HepG2 (cell line): ENCODE data around the gene DBN1. TPM values are rescaled to one million over a fixed set of nuclear protein-coding genes. Genes with fewer than 3 reads are reported as not detected.

Source experiments
- ASH2L ChIP-seq: fragments of 300-600, 200-600 bp; sonication (generic); IDR thresholded peaks from 2 replicates; pipeline ENCODE4 v1.7.0; 2017; ENCODE audit warnings: low read depth, mild to moderate bottlenecking, moderate library complexity, mixed read lengths, low read length; ENCODE audit not compliant: insufficient read length
- BHLHE40 ChIP-seq: IDR thresholded peaks from 2 replicates; pipeline ENCODE4 v1.6.1; 2011; ENCODE audit warnings: low read length, improper control_type of control experiment
- CBFB ChIP-seq: sonication (generic); formaldehyde crosslinking; IDR thresholded peaks from 2 replicates; pipeline ENCODE4 v1.4.0; 2020; ENCODE audit warnings: missing genetic modification reagents
- GATA4 ChIP-seq: sonication (generic); IDR thresholded peaks from 2 replicates; pipeline ENCODE4 v1.6.1; 2016; ENCODE audit warnings: antibody characterized with exemption, low read depth, borderline replicate concordance
- GATAD2A ChIP-seq: IDR thresholded peaks from 2 replicates; pipeline ENCODE4 v1.6.1; 2016
- GPN1 ChIP-seq: sonication (generic); formaldehyde crosslinking; IDR thresholded peaks from 2 replicates; pipeline ENCODE4 v1.5.1; 2020; ENCODE audit warnings: missing genetic modification reagents, borderline replicate concordance
- HIC2 ChIP-seq: sonication (generic); formaldehyde crosslinking; IDR thresholded peaks from 2 replicates; pipeline ENCODE4 v1.9.0; 2022; ENCODE audit warnings: low read depth, missing genetic modification reagents
- LBX2 ChIP-seq: sonication (generic); formaldehyde crosslinking; IDR thresholded peaks from 2 replicates; pipeline ENCODE4 v1.5.0; 2020; ENCODE audit warnings: missing genetic modification reagents, mild to moderate bottlenecking, borderline replicate concordance
- MED1 ChIP-seq: sonication (generic); formaldehyde crosslinking; IDR thresholded peaks from 2 replicates; pipeline ENCODE4 v1.4.0; 2020; ENCODE audit warnings: missing genetic modification reagents
- MIER3 ChIP-seq: IDR thresholded peaks from 2 replicates; pipeline ENCODE4 v1.6.1; 2016; ENCODE audit warnings: missing compliant biosample characterization, borderline replicate concordance
- NR2F6 ChIP-seq, 2 experiments: IDR thresholded peaks; 2 replicates each; pipeline ENCODE4 v1.6.1; 2016; ENCODE audit warnings: antibody characterized with exemption in 1 of 2, mild to moderate bottlenecking in 1 of 2
- RBM39 ChIP-seq: fragments of 200-400 bp; formaldehyde crosslinking; IDR thresholded peaks from one replicate; pipeline ENCODE4 v1.6.1; 2018; ENCODE audit warnings: antibody characterized with exemption, mild to moderate bottlenecking, low read depth, low read length; ENCODE audit not compliant: poor library complexity, severe bottlenecking
- RNF219 ChIP-seq: sonication (generic); formaldehyde crosslinking; IDR thresholded peaks from 2 replicates; pipeline ENCODE4 v1.5.0; 2020; ENCODE audit warnings: mild to moderate bottlenecking, missing genetic modification reagents
- YEATS2 ChIP-seq: sonication (generic); formaldehyde crosslinking; IDR thresholded peaks from 2 replicates; pipeline ENCODE4 v1.4.0; 2020; ENCODE audit warnings: missing genetic modification reagents, borderline replicate concordance
- ZBTB25 ChIP-seq: IDR thresholded peaks from 2 replicates; pipeline ENCODE4 v1.6.1; 2018; ENCODE audit warnings: missing genetic modification reagents
- ZNF101 ChIP-seq: sonication (generic); formaldehyde crosslinking; IDR thresholded peaks from 2 replicates; pipeline ENCODE4 v1.4.0; 2020; ENCODE audit warnings: mild to moderate bottlenecking, low read depth, missing genetic modification reagents, borderline replicate concordance
- ZNF207 ChIP-seq: fragments of 450-650 bp; IDR thresholded peaks from 2 replicates; pipeline ENCODE4 v1.6.1; 2016; ENCODE audit warnings: antibody characterized with exemption, borderline replicate concordance
- ZNF569 ChIP-seq: sonication (generic); formaldehyde crosslinking; IDR thresholded peaks from 2 replicates; pipeline ENCODE4 v1.5.0; 2020; ENCODE audit warnings: mild to moderate bottlenecking, missing genetic modification reagents, moderate library complexity, borderline replicate concordance
- ZNF678 ChIP-seq: sonication (generic); formaldehyde crosslinking; IDR thresholded peaks from 2 replicates; pipeline ENCODE4 v1.4.0; 2020; ENCODE audit warnings: mild to moderate bottlenecking, missing genetic modification reagents
- ZNF772 ChIP-seq: sonication (generic); formaldehyde crosslinking; IDR thresholded peaks from 2 replicates; pipeline ENCODE4 v1.5.0; 2020; ENCODE audit warnings: mild to moderate bottlenecking, missing genetic modification reagents
- ZNF883 ChIP-seq: sonication (generic); formaldehyde crosslinking; IDR thresholded peaks from 2 replicates; pipeline ENCODE4 v1.5.1; 2020; ENCODE audit warnings: mild to moderate bottlenecking, missing genetic modification reagents; ENCODE audit errors: not compliant biosample characterization
- polyA plus RNA-seq, 8 experiments: library from polyadenylated mRNA; depleted of rRNA in 3 of 8; stranded (reverse) in 7 of 8; unstranded in 1 of 8; fragments of >200 nt; fragmentation: Illumina TruSeq in 4 of 8; extraction: Trizol in 4 of 8; gene quantifications; 2 replicates each; pipeline versions ENCODE4 v1.2.1 to v1.2.3, GENCODE V29; 2011 to 2016; ENCODE audit warnings: low read depth in 4 of 8, missing spikeins in 1 of 8, mixed read lengths in 1 of 8; ENCODE audit not compliant: insufficient read depth in 1 of 8
- total RNA-seq, 5 experiments: library from RNA; depleted of rRNA; stranded (reverse); fragments of >200 nt; fragmentation: Illumina TruSeq; extraction: Trizol; gene quantifications; 2 replicates each; pipeline ENCODE4 v1.2.3, GENCODE V29; 2016; ENCODE audit warnings: low read depth in 1 of 5
- TF ChIP-seq, protein P1 (sequence below): sonication (generic); formaldehyde crosslinking; IDR thresholded peaks from 2 replicates; pipeline ENCODE4 v1.4.0; 2020; ENCODE audit warnings: missing genetic modification reagents

DBN1 gene
- total and polyA plus RNA-seq, 2 of the 13 experiments (the other 11 are each of a cell fraction or from before 2014, with no cell fraction given) = 27.0 to 37.3 TPM

DNA sequence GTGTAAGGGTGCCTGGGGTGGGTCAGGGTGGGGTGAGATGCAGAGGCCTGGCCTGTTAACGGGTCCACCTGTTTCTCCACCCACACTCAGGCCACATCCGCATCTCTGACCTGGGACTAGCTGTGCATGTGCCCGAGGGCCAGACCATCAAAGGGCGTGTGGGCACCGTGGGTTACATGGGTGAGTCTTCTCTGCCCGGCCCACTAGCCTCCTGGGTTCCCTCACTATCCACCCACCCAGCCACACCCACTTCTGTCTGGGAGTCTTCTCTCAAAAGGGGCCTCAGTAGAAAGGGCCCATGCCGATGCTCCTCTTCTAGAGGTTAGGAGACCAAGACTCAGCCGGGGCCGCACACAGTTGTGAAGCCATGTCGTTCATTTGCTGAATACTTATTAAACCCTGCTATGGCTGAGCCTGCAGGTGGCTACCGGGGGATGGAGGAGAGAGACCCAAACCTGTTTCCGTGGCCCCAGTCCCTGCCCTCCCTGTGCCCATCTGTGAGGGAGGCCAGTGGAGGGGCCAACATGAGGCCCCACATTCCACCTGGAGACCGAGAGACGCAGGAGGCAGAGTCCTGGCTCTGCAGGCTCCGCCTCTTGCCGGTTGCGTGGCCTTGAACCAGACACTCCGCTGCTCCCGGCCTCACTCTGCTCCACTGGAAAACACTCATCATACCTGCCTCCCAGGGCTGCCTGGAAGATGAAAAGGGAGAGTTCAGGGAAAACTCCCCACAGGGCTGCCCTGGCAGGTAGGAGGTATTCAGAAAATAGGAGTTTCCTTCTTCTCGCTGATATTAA, 38.3 kb downstream of the DBN1 start (continued):
- TF ChIP-seq HIC2 = peak; percentile 47; the same call in 1 of the 2 replicates
- no peak for TF ChIP-seq RBM39
- peak; percentile 40 for TF ChIP-seq MED1 (CRISPR knock-in tag)
- TF ChIP-seq GPN1 (CRISPR knock-in tag) = no peak
- TF ChIP-seq ASH2L = no peak
- TF ChIP-seq GATA4 = 0 out of 2 replicates have a peak, but pooled peaks have one; percentile 13
- no peak for TF ChIP-seq CBFB
- no peak for TF ChIP-seq LBX2
- no peak for TF ChIP-seq ZNF207
- no peak for TF ChIP-seq BHLHE40
- TF ChIP-seq RNF219 = no peak
- TF ChIP-seq MIER3 (CRISPR knock-in tag) = no peak
- peak; percentile 52 for TF ChIP-seq GATAD2A
- no peak for TF ChIP-seq NR2F6 (IDR thresholded peaks at IDR 0.05)
- peak; percentile 47; the same call in 1 of the 2 replicates for TF ChIP-seq NR2F6 (CRISPR knock-in tag; IDR thresholded peaks at IDR 0.05)
- no peak for TF ChIP-seq ZNF101
- no peak for TF ChIP-seq YEATS2 (CRISPR knock-in tag)
- TF ChIP-seq, protein P1, sequence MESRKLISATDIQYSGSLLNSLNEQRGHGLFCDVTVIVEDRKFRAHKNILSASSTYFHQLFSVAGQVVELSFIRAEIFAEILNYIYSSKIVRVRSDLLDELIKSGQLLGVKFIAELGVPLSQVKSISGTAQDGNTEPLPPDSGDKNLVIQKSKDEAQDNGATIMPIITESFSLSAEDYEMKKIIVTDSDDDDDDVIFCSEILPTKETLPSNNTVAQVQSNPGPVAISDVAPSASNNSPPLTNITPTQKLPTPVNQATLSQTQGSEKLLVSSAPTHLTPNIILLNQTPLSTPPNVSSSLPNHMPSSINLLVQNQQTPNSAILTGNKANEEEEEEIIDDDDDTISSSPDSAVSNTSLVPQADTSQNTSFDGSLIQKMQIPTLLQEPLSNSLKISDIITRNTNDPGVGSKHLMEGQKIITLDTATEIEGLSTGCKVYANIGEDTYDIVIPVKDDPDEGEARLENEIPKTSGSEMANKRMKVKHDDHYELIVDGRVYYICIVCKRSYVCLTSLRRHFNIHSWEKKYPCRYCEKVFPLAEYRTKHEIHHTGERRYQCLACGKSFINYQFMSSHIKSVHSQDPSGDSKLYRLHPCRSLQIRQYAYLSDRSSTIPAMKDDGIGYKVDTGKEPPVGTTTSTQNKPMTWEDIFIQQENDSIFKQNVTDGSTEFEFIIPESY (CRISPR knock-in tag) = peak; percentile 19; the same call in 1 of the 2 replicates
- no peak for TF ChIP-seq ZNF772 (CRISPR knock-in tag)
- TF ChIP-seq ZNF678 (CRISPR knock-in tag) = no peak
- no peak for TF ChIP-seq ZBTB25 (CRISPR knock-in tag)
- TF ChIP-seq ZNF569 (CRISPR knock-in tag) = no peak
- TF ChIP-seq ZNF883 (CRISPR knock-in tag) = no peak
